Liver (tissue), 9 donors: ENCODE results near the gene WNK1. TPM values are rescaled to one million over a fixed set of nuclear protein-coding genes. Genes with fewer than 3 reads are reported as not detected.

Experiments used
- DNase-seq: peaks from one replicate; pipeline ENCODE4 v3.0.0-alpha.2; 2017; ENCODE audit warnings: low spot score
- H3K27ac ChIP-seq, 2 donors: one replicate each; pipeline ENCODE4 v1.7.0; 2013; ENCODE audit warnings: inconsistent platforms in 2 of 2, low read length in 2 of 2, control low read depth in 1 of 2, low read depth in 1 of 2, mild to moderate bottlenecking in 1 of 2
- H3K27me3 ChIP-seq, 4 donors: one replicate each; pipeline versions ENCODE4 v1.6.1 to v1.7.0; 2013; ENCODE audit warnings: low read length in 3 of 4, inconsistent platforms in 1 of 4, mild to moderate bottlenecking in 1 of 4, moderate library complexity in 1 of 4; ENCODE audit not compliant: control insufficient read depth in 4 of 4, insufficient read depth in 4 of 4
- H3K36me3 ChIP-seq, 4 donors: one replicate each; pipeline versions ENCODE4 v1.6.1 to v1.7.0; 2013; ENCODE audit warnings: low read length in 3 of 4, mild to moderate bottlenecking in 3 of 4, low read depth in 1 of 4, moderate library complexity in 1 of 4; ENCODE audit not compliant: control insufficient read depth in 4 of 4, insufficient read depth in 3 of 4
- H3K4me1 ChIP-seq, 4 donors: one replicate each; pipeline versions ENCODE4 v1.6.1 to v1.7.0; 2013; ENCODE audit warnings: low read length in 3 of 4, mild to moderate bottlenecking in 3 of 4, moderate library complexity in 1 of 4; ENCODE audit not compliant: control insufficient read depth in 4 of 4, insufficient read depth in 4 of 4
- H3K4me3 ChIP-seq, 3 donors: one replicate each; pipeline versions ENCODE4 v1.6.1 to v1.7.0; 2013; ENCODE audit warnings: low read length in 3 of 3, control low read depth in 1 of 3, low read depth in 1 of 3, mild to moderate bottlenecking in 1 of 3
- H3K9ac ChIP-seq, 2 donors: one replicate each; pipeline ENCODE4 v1.7.0; 2013; ENCODE audit warnings: low read length in 2 of 2, mild to moderate bottlenecking in 2 of 2, moderate library complexity in 2 of 2, control low read depth in 1 of 2, low read depth in 1 of 2
- H3K9me3 ChIP-seq, 4 donors: one replicate each; pipeline versions ENCODE4 v1.6.1 to v1.7.0; 2013; ENCODE audit warnings: low read length in 3 of 4; ENCODE audit not compliant: control insufficient read depth in 4 of 4
- CTCF ChIP-seq: fragments of 150-350 bp; IDR thresholded peaks from 2 replicates; pipeline ENCODE4 v1.5.1; 2017; ENCODE audit warnings: improper control_type of control experiment, low read depth, low read length; ENCODE audit not compliant: missing input control
- EGR1 ChIP-seq, 2 donors: IDR thresholded peaks; 2 replicates each; pipeline ENCODE4 v1.6.1; 2016 to 2018; ENCODE audit warnings: antibody characterized with exemption in 2 of 2, low read depth in 2 of 2
- FOXA1 ChIP-seq: IDR thresholded peaks from 2 replicates; pipeline ENCODE4 v1.6.1; 2016; ENCODE audit warnings: antibody characterized with exemption
- FOXA2 ChIP-seq: IDR thresholded peaks from 2 replicates; pipeline ENCODE4 v1.6.1; 2016; ENCODE audit warnings: antibody characterized with exemption
- GABPA ChIP-seq, 2 donors: IDR thresholded peaks in 1 of 2; conservative IDR thresholded peaks in 1 of 2; 2 replicates each; pipeline ENCODE4 v1.6.1; 2016; ENCODE audit warnings: antibody characterized with exemption in 2 of 2, mild to moderate bottlenecking in 1 of 2, moderate library complexity in 1 of 2
- HNF4A ChIP-seq, 2 donors: conservative IDR thresholded peaks; 2 replicates each; pipeline ENCODE4 v1.6.1; 2016; ENCODE audit warnings: antibody characterized with exemption in 2 of 2, mild to moderate bottlenecking in 2 of 2
- HNF4G ChIP-seq: IDR thresholded peaks from 2 replicates; pipeline ENCODE4 v1.6.1; 2016; ENCODE audit warnings: antibody characterized with exemption
- JUND ChIP-seq, 2 donors: IDR thresholded peaks; 2 replicates each; pipeline ENCODE4 v1.6.1; 2016; ENCODE audit warnings: antibody characterized with exemption in 2 of 2
- MAX ChIP-seq: IDR thresholded peaks from 2 replicates; pipeline ENCODE4 v1.6.1; 2016; ENCODE audit warnings: antibody characterized with exemption
- NR2F2 ChIP-seq: IDR thresholded peaks from 2 replicates; pipeline ENCODE4 v1.6.1; 2016; ENCODE audit warnings: antibody characterized with exemption
- RAD21 ChIP-seq, 2 donors: IDR thresholded peaks; 2 replicates each; pipeline ENCODE4 v1.6.1; 2016; ENCODE audit warnings: antibody characterized with exemption in 2 of 2, mild to moderate bottlenecking in 2 of 2
- REST ChIP-seq: IDR thresholded peaks from 2 replicates; pipeline ENCODE4 v1.6.1; 2016; ENCODE audit warnings: antibody characterized with exemption, mild to moderate bottlenecking
- RXRA ChIP-seq, 2 donors: IDR thresholded peaks; 2 replicates each; pipeline ENCODE4 v1.6.1; 2017 to 2018; ENCODE audit warnings: antibody characterized with exemption in 2 of 2, mild to moderate bottlenecking in 1 of 2
- SP1 ChIP-seq: IDR thresholded peaks from 2 replicates; pipeline ENCODE4 v1.6.1; 2018; ENCODE audit warnings: antibody characterized with exemption, mild to moderate bottlenecking
- TAF1 ChIP-seq: conservative IDR thresholded peaks from 2 replicates; pipeline ENCODE4 v1.6.1; 2016; ENCODE audit warnings: antibody characterized with exemption, mild to moderate bottlenecking
- YY1 ChIP-seq: IDR thresholded peaks from 2 replicates; pipeline ENCODE4 v1.6.1; 2016; ENCODE audit warnings: antibody characterized with exemption, mild to moderate bottlenecking
- WGBS: extraction: QIAGEN DNeasy Blood & Tissue Kit; methylation state at CpG from one replicate; pipeline ENCODE4 v1.1.7; 2013; 5-methylcytosine and 5-hydroxymethylcytosine counted together
- polyA plus RNA-seq, 2 donors: library from polyadenylated mRNA; stranded (reverse) in 1 of 2; unstranded in 1 of 2; fragments of 200-250 nt in 1 of 2; fragments of >200 nt in 1 of 2; fragmentation: Nextera tagmentation in 1 of 2; extraction: Ambion mirVana in 1 of 2; gene quantifications; one replicate each; pipeline versions ENCODE4 v1.2.1 to v1.2.3, GENCODE V29; 2013 to 2015
- total RNA-seq, 2 donors: library from RNA; depleted of rRNA; stranded (reverse); fragments of >200 nt; gene quantifications; one replicate each; pipeline ENCODE4 v1.2.3, GENCODE V29; 2014
- TF ChIP-seq, protein P1 (sequence below): IDR thresholded peaks from 2 replicates; pipeline ENCODE4 v1.6.1; 2016; ENCODE audit warnings: antibody characterized with exemption
- TF ChIP-seq, protein P2 (sequence below): IDR thresholded peaks from 2 replicates; pipeline ENCODE4 v1.6.1; 2016; ENCODE audit warnings: antibody characterized with exemption
- donor health status: healthy.
- donor health status: healthy.
- donor health status: healthy.
- donor health status: healthy.
- donor health status: healthy.

WNK1 gene
- total and polyA plus RNA-seq, 4 donors, result 22.4 to 299 (median 53.8) TPM

DNA sequence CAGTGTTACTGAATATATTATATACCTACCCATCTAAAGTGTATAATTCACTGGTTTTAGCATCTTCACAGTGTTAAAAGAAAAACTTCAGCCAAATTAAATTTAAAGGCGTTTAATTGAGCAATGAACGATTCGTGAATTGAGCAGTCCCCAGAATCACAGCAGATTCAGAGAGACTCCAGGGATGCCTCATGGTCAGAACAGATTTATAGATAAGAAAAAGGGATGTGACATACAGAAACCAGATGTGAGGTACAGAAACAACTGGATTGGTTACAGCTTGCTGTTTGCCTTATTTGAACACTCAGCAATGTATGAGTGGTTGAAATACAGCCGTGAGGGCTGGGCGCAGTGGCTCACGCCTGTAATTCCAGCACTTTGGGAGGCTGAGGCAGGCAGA, 84.6 kb downstream of the WNK1 start:
- Histone ChIP-seq H3K27ac (no peak overlapping the region), H3K36me3 (peaks cover 0 to 9% (median 4%) of the 10 kb centered on the region in 4 donors), H3K27me3 (no peaks in the 10 kb centered on the region), H3K4me1 (no peaks in the 10 kb centered on the region), H3K9me3 (no peaks in the 10 kb centered on the region), H3K9ac (no peak overlapping the region), H3K4me3 (no peak overlapping the region)
- TF ChIP-seq, protein P1, sequence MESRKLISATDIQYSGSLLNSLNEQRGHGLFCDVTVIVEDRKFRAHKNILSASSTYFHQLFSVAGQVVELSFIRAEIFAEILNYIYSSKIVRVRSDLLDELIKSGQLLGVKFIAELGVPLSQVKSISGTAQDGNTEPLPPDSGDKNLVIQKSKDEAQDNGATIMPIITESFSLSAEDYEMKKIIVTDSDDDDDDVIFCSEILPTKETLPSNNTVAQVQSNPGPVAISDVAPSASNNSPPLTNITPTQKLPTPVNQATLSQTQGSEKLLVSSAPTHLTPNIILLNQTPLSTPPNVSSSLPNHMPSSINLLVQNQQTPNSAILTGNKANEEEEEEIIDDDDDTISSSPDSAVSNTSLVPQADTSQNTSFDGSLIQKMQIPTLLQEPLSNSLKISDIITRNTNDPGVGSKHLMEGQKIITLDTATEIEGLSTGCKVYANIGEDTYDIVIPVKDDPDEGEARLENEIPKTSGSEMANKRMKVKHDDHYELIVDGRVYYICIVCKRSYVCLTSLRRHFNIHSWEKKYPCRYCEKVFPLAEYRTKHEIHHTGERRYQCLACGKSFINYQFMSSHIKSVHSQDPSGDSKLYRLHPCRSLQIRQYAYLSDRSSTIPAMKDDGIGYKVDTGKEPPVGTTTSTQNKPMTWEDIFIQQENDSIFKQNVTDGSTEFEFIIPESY, result no peak
- TF ChIP-seq EGR1 (IDR thresholded peaks at IDR 0.05; ENCODE audit: low read depth in 2 of 2), result no peak
- no peak for TF ChIP-seq YY1
- no peak for TF ChIP-seq RXRA (IDR thresholded peaks at IDR 0.05)
- TF ChIP-seq TAF1, result no peak
- no peak for TF ChIP-seq REST
- no peak for TF ChIP-seq HNF4G
- TF ChIP-seq JUND (IDR thresholded peaks at IDR 0.05), result no peak
- no peak for TF ChIP-seq CTCF
- no peak for TF ChIP-seq GABPA (IDR thresholded peaks at IDR 0.05 in 1 of 2, conservative IDR thresholded peaks at IDR 0.05 in 1 of 2)
- TF ChIP-seq, protein P2, sequence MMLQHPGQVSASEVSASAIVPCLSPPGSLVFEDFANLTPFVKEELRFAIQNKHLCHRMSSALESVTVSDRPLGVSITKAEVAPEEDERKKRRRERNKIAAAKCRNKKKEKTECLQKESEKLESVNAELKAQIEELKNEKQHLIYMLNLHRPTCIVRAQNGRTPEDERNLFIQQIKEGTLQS, result no peak
- no peak for TF ChIP-seq FOXA2
- TF ChIP-seq NR2F2, result no peak
- TF ChIP-seq FOXA1, result no peak
- no peak for DNase-seq
- 97% methylated on average over 6 of the region's 6 CpGs for WGBS

GRCh38 chr12:837548-837947, 85.2 kb downstream of the WNK1 start:
- WGBS, result 69% methylated on average over 2 of the region's 2 CpGs
- TF ChIP-seq, protein P2, result no peak
- TF ChIP-seq RAD21 (IDR thresholded peaks at IDR 0.05), result no peak
- no peak for TF ChIP-seq FOXA1
- no peak for TF ChIP-seq NR2F2
- TF ChIP-seq SP1, result no peak
- TF ChIP-seq EGR1 (IDR thresholded peaks at IDR 0.05; ENCODE audit: low read depth in 2 of 2), result no peak
- TF ChIP-seq MAX, result no peak
- TF ChIP-seq HNF4G, result no peak
- peak in 1 of 2 donors; percentile 7 for TF ChIP-seq HNF4A (conservative IDR thresholded peaks at IDR 0.05)

More at GRCh38 chr12:837548-837947, 85.2 kb downstream of the WNK1 start:
- Histone ChIP-seq H3K4me1 (no peaks in the 10 kb centered on the region), H3K9ac (no peak overlapping the region), H3K4me3 (no peak overlapping the region), H3K27ac (no peak overlapping the region), H3K36me3 (peaks cover 0 to 9% (median 4%) of the 10 kb centered on the region in 4 donors), H3K9me3 (no peaks in the 10 kb centered on the region), H3K27me3 (no peaks in the 10 kb centered on the region)
- DNase-seq, result no peak
